ENCODE results near the gene LDAH.

DNA sequence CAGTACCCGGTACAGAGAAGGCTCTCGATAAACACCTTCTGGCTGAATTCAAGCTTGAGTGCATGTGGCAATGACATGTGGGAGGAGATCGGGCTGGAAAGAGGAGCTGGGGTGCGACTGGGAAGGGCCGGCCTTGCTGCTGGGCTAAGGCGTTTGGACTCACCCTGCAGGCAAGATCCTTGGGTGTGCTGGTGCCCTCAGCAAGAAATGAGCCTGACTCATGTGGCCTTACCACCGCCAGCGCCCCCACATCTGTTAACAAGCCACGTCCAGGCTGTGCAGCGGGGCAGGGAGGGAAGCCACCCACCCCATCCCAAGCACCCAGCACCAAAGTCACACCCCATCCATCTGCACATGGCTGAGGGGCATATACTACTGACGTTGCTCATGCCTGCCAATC lies 173.3 kb downstream of the LDAH start:
- TF ChIP-seq ZNF274 (IDR thresholded peaks at IDR 0.05; ENCODE audit: low read length) (no peak), ZNF274 (tag by site-specific recombination; IDR thresholded peaks at IDR 0.05; ENCODE audit: borderline replicate concordance) (no peak), ZNF629 (tag by site-specific recombination; IDR thresholded peaks at IDR 0.05) (no peak), YY1 (tag by site-specific recombination; IDR thresholded peaks at IDR 0.05) (no peak), ZNF2 (tag by site-specific recombination; IDR thresholded peaks at IDR 0.05) (no peak), ZNF561 (tag by site-specific recombination; IDR thresholded peaks at IDR 0.05; ENCODE audit: borderline replicate concordance) (no peak), ZNF157 (tag by site-specific recombination; IDR thresholded peaks at IDR 0.05) (no peak)
- TF ChIP-seq, protein P1, sequence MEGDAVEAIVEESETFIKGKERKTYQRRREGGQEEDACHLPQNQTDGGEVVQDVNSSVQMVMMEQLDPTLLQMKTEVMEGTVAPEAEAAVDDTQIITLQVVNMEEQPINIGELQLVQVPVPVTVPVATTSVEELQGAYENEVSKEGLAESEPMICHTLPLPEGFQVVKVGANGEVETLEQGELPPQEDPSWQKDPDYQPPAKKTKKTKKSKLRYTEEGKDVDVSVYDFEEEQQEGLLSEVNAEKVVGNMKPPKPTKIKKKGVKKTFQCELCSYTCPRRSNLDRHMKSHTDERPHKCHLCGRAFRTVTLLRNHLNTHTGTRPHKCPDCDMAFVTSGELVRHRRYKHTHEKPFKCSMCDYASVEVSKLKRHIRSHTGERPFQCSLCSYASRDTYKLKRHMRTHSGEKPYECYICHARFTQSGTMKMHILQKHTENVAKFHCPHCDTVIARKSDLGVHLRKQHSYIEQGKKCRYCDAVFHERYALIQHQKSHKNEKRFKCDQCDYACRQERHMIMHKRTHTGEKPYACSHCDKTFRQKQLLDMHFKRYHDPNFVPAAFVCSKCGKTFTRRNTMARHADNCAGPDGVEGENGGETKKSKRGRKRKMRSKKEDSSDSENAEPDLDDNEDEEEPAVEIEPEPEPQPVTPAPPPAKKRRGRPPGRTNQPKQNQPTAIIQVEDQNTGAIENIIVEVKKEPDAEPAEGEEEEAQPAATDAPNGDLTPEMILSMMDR (tag by site-specific recombination; IDR thresholded peaks at IDR 0.05), result no peak
